Right cardiac atrium (tissue), 5 donors: ENCODE measurements around the gene MKI67. TPM values are rescaled to one million over a fixed set of nuclear protein-coding genes. Genes with fewer than 3 reads are reported as not detected.

Experiments
- ATAC-seq, 2 donors: fragments of 200-7000 bp; cut with Tn5 transposase; one replicate each; pipeline versions ENCODE4 v1.8.0 to v1.9.1; 2020; ENCODE audit warnings: moderate library complexity in 2 of 2, mild to moderate bottlenecking in 1 of 2
- DNase-seq, 3 donors: peaks; one replicate each; pipeline ENCODE4 v3.0.0-alpha.2; 2020
- H3K27ac ChIP-seq: one replicate; pipeline ENCODE4 v1.5.1; 2013; ENCODE audit warnings: mild to moderate bottlenecking, low read length, control low read depth, moderate library complexity
- H3K27me3 ChIP-seq: one replicate; pipeline ENCODE4 v1.6.1; 2013; ENCODE audit not compliant: control insufficient read depth, insufficient read depth
- H3K4me1 ChIP-seq: one replicate; pipeline ENCODE4 v1.6.1; 2013; ENCODE audit warnings: low read length; ENCODE audit not compliant: control insufficient read depth, insufficient read depth
- H3K4me3 ChIP-seq: one replicate; pipeline ENCODE4 v1.5.1; 2013; ENCODE audit warnings: low read length, control low read depth
- H3K9me3 ChIP-seq: one replicate; pipeline ENCODE4 v1.6.1; 2013; ENCODE audit warnings: low read length; ENCODE audit not compliant: control insufficient read depth
- WGBS: extraction: QIAGEN DNeasy Blood & Tissue Kit; methylation state at CpG from one replicate; pipeline ENCODE4 v1.1.7; 2013; 5-methylcytosine and 5-hydroxymethylcytosine counted together
- intact Hi-C, 4 donors: fragments of 100-400 bp; cut with DNase I; formaldehyde crosslinking; loops; one replicate each; pipeline versions ENCODE4 v1.11.0 to v1.14.0; 2022 to 2023
- polyA plus RNA-seq: library from polyadenylated mRNA; stranded (reverse); fragments of 200-250 nt; gene quantifications from one replicate; pipeline ENCODE4 v1.2.3, GENCODE V29; 2013
- total RNA-seq, 4 donors: library from RNA; stranded (reverse); fragmentation: NEBNext Ultra II Directional; extraction: Animal tissue kit (Norgen Biotek cat#: 25700); gene quantifications; one replicate each; pipeline ENCODE4 v1.2.1, GENCODE V29; 2021
- donor health status: healthy with polysubstance abuse.
- donor health status: DM: no; HTN: yes; CAD: no.
- donor health status: DM: no; HTN: no; CAD: no.
- donor health status: DM: no; HTN: yes; CAD: no; lungs with severe emphysema.
- donor health status: DM: yes; HTN: yes; CAD: no.

MKI67 gene
- total and polyA plus RNA-seq, 5 donors = 0.05 to 4.9 (median 0.45) TPM

DNA sequence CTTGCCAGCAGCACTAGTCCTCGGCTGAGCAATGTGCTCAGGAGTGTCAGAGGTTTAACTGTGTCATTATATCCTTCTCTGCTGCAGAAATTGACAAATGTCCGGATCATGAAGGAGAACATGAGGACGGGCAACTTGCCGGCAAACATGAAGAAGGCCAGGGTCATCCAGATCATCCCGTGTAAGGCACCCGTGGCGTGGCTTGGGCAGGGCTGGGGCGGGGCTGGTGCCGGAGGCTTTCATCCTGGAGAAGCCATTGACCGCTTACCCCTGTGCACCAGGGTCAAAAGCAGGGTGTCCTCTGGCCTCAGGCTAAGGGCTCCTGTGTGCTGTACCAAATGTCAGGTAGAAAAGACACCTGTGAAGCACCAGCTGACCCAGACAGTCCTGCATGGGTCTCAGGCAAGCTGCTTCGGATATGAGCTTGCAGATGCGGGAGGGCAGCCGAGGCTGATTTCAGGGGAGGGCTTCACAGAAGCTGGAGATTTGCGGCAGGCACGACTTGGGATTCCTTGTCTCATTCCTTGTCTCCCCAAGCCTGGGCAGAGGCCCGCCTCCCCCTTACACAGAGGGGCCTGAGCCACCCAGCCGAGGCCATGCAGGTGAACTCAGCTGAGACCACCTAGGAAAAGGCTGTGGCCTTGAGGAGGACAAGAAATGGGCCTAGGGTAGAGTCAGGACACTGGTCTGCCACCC is 55.4 kb downstream of the MKI67 start:
- Histone ChIP-seq H3K27me3 (no peaks in the 10 kb centered on the region), H3K27ac (no peak overlapping the region), H3K9me3 (no peaks in the 10 kb centered on the region), H3K4me3 (no peak overlapping the region), H3K4me1 (no peaks in the 10 kb centered on the region)
- DNase-seq = no peak
- WGBS = 88% methylated on average over 17 of the region's 17 CpGs
- intact Hi-C loops = loop anchor here in 1 of 4 donors (5.0 to 10.0 kb wide), 2 partner anchors 34 to 74 kb away; no protein-coding TSS in a partner anchor
- no peak for ATAC-seq

DNA sequence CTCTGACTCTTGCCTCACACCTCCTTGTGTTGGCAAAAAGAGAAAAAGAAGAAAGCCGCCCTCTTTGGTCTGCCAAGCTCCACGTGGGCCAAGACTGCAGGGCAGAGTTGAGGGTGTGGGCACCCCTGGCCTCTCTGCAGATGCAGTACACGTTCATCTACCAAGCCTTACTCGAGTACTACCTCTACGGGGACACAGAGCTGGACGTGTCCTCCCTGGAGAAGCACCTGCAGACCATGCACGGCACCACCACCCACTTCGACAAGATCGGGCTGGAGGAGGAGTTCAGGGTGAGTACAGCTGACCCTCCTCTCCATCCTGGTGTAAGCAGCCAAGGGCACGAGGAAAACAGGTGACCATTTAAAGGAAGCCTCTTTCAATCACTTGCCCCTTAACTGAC is 56.1 kb downstream of the MKI67 start:
- Histone ChIP-seq H3K9me3 (no peaks in the 10 kb centered on the region), H3K4me1 (no peaks in the 10 kb centered on the region), H3K27me3 (no peaks in the 10 kb centered on the region), H3K4me3 (no peak overlapping the region), H3K27ac (no peak overlapping the region)
- intact Hi-C loops = loop anchor here in 1 of 4 donors (5.0 to 10.0 kb wide), 2 partner anchors 33 to 75 kb away; no protein-coding TSS in a partner anchor
- ATAC-seq = no peak
- 90% methylated on average over 10 of the region's 10 CpGs for WGBS
- no peak for DNase-seq

DNA sequence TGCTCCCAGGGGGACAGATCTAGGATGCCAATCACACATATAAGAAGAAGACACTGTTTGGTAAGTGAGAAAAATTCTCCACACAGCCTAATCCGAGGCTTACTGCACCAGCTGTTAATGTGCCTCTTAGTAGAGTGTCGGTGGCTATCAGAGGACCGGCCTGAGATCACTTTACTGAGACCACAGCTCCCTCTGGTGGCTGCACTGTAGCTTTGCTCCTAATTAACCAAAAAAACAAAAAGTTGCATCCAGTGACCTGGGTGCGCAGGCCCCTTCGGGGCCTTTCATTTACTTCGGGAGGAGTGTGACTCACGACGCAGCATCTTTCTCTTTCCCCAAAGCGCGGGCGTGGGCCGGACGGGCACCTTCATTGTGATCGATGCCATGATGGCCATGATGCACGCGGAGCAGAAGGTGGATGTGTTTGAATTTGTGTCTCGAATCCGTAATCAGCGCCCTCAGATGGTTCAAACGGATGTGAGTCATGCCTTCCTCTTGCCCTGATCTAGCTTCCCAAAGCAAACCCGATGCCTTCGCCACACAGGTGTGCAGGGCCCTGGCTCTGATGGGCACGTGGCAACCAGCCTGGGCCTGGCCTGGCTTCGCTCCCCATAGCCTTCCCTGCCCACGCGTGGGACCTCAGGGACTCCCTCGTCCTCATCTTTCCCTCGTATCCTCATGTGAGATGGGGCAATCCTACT is 56.7 kb downstream of the MKI67 start:
- Histone ChIP-seq H3K4me3 (no peak overlapping the region), H3K9me3 (no peaks in the 10 kb centered on the region), H3K27ac (no peak overlapping the region), H3K27me3 (no peaks in the 10 kb centered on the region), H3K4me1 (no peaks in the 10 kb centered on the region)
- 37% methylated on average over 28 of the region's 28 CpGs for WGBS
- peak; percentile 70 to 76 for ATAC-seq
- intact Hi-C loops = loop anchor here (2.0 to 10.0 kb wide), 7 partner anchors 32 to 165 kb away; partner anchors contain the start of gene PTPRE (in 3 of the 4)
- DNase-seq = peak; percentile 69 to 88 (median 76)

DNA sequence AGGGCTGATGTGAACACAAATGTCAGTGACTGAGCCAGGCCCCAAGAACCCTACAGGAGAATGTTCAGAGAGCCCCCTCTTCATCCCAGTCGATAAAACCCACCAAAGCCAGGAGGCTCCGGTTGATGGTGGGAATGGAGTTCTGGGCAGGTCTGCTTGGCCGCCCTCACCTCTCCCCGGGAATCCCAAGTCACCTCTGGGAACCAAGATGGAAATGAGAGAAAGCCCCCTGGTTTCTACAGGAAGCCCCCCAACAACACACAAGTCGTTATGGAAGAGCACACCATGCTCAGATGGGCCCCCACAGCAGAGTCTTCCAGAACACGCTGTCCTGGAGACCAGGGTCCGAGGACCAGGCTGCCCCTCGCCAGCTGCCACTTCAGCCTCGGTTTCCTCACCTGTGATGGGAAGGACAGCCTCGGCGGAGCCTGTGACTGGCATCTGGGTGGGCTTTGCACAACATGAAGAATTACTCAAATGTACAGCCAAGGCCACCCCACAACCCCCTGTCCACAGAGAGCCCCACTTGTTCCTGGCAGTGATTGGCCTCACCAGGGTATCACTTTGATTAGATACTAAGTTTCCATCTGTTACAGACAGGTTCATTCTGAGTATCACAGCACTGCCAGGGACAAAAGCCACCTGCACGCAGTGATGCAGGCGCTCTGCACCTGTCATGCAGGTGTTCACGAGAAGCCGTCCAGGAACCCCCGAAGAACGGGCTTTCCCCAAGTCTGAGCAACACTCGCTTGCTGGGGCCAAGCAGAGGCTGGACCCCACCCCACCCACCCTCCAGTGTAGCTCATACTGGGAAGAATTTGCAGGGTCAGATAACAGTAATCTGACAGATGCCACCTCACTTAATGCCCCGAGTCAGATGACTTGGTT is 57.6 kb downstream of the MKI67 start:
- 88% methylated on average over 19 of the region's 19 CpGs for WGBS
- H3K27me3 ChIP-seq = no peaks in the 10 kb centered on the region
- no peaks in the 10 kb centered on the region for H3K9me3 ChIP-seq
- no peaks in the 10 kb centered on the region for H3K4me1 ChIP-seq
- DNase-seq = no peak
- intact Hi-C loops = loop anchor here in 3 of 4 donors (2.0 to 10.0 kb wide), 5 partner anchors 32 to 164 kb away; partner anchors contain the start of gene PTPRE (in 3 of the 3)
- ATAC-seq = no peak
- H3K4me3 ChIP-seq = no peak overlapping the region
- H3K27ac ChIP-seq = no peak overlapping the region

DNA sequence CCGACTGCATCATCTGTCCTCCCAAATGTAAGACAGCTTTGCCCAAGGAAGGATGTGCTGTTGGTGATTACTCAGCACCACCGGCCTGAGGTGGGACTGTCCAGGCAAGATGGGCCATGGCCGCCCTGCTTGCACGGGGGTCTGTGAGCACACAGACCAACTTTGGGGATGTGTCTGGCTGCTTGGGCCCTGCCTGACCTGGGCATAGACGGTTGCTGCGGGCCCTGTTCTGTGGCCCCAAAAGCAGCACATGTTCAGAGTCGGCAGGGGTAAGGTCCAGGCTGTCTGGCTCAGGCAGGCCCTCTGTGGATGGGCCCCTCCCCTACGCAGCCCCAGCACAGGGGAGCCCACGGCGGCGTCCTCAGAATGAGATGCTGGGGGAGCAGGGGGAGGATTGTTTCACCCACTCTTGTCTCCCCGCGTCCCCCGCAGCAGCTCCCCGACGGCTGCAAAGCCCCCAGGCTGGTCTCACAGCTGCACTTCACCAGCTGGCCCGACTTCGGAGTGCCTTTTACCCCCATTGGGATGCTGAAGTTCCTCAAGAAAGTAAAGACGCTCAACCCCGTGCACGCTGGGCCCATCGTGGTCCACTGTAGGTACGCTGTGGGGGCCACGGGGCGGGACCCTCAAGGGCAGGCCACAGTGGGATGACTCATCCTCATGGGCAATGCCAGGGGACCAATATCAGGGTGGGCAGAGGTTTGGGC is 58.4 kb downstream of the MKI67 start:
- H3K27me3 ChIP-seq = no peaks in the 10 kb centered on the region
- WGBS = 93% methylated on average over 25 of the region's 25 CpGs
- H3K27ac ChIP-seq = no peak overlapping the region
- H3K4me3 ChIP-seq = no peak overlapping the region
- no peak for DNase-seq
- H3K4me1 ChIP-seq = no peaks in the 10 kb centered on the region
- no peaks in the 10 kb centered on the region for H3K9me3 ChIP-seq
- intact Hi-C loops = loop anchor here in 3 of 4 donors (2.0 to 10.0 kb wide), 5 partner anchors 31 to 163 kb away; partner anchors contain the start of gene PTPRE (in 3 of the 3)
- no peak for ATAC-seq

DNA sequence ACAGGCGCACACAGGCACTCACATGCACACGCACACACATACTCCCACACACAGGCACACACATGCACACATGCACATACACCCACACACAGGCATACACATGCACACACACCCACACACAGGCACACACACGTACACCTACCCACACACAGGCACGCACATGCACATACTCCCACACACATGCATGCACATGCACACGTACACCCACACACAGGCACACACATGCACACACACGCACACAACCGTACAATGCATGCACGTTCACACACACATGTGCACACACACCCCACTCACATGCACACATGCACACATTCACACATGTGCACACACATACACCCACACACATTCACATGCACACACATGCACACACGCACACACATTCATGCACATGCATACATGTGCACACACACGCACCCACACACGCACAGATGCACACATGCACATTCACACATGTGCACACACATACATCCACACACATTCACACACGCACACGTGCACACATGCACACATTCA is 59.3 kb downstream of the MKI67 start:
- ATAC-seq = no peak
- Histone ChIP-seq H3K27me3 (no peaks in the 10 kb centered on the region), H3K4me3 (no peak overlapping the region), H3K27ac (no peak overlapping the region), H3K9me3 (no peaks in the 10 kb centered on the region), H3K4me1 (peaks cover 6% of the 10 kb centered on the region)
- WGBS = 94% methylated on average over 13 of the region's 13 CpGs
- intact Hi-C loops = loop anchor here in 3 of 4 donors (5.0 to 10.0 kb wide), 3 partner anchors 52 to 162 kb away; partner anchors contain the start of gene PTPRE (in 2 of the 3)
- DNase-seq = no peak

DNA sequence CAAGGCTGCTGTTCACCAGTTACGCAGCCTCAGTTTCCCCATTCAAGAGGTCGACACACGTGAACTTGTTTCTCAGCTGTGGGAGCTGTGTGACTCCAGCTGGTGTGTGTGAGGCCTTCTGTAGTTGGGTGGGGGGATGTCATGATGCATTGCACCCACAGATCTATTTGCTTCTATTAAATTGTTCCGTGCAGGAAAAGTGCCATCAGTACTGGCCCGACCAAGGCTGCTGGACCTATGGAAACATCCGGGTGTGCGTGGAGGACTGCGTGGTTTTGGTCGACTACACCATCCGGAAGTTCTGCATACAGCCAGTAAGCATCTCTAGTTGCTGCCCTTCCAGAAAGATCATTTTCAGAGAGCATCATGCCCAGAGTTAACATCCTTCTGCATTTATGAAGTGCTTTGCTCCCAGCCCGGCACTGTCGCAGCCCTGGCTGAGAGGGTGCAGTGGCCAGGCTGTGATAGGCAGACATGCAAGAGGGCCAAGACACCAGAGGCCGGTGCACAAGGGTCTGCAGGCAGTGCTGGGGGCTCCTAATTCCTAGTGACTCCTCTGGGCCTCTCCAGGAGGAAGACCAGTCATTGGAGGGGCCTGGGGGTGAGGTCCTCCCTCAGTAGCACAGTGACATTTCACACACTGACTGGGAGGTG is 60.2 kb downstream of the MKI67 start:
- H3K27ac ChIP-seq = no peak overlapping the region
- ATAC-seq = no peak
- H3K4me3 ChIP-seq = no peak overlapping the region
- H3K9me3 ChIP-seq = no peaks in the 10 kb centered on the region
- peaks cover 6% of the 10 kb centered on the region for H3K4me1 ChIP-seq
- intact Hi-C loops = loop anchor here in 3 of 4 donors (5.0 to 10.0 kb wide), 3 partner anchors 51 to 161 kb away; partner anchors contain the start of gene PTPRE (in 2 of the 3)
- 92% methylated on average over 13 of the region's 13 CpGs for WGBS
- H3K27me3 ChIP-seq = no peaks in the 10 kb centered on the region
- DNase-seq = no peak

DNA sequence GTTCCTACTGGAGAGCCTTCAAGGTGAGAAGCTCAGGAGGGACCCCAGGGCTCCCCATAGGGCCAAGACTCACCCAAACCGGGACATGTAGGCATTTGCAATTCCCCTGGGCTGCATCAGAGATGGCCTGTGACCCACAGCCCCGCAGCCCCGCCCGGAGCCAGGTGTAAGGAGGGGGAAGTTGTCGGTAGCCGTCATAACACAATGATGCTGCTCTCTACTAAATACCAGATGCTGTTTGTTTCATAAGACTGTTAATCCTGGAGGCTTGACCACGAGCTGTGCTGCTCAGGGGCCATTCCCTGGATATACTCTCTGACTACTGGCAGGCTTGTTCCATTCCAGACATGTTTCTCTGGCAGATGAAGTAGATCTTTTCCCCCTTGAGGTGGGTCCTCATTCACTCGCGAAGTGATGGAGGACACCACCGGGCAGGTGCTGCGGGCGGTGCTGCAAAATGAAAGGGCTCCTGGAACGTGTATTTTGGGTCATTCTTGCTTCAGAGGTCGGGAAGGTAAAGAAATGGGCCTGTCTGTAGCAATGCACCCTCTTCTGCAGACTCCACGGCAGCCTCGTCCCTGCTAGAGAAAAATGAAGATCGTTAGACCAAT is 61.1 kb downstream of the MKI67 start:
- DNase-seq (no peak), ATAC-seq (no peak)
- Histone ChIP-seq H3K27ac (no peak overlapping the region), H3K9me3 (no peaks in the 10 kb centered on the region), H3K4me3 (no peak overlapping the region), H3K27me3 (no peaks in the 10 kb centered on the region), H3K4me1 (peaks cover 6% of the 10 kb centered on the region)
- 81% methylated on average over 17 of the region's 17 CpGs for WGBS
- intact Hi-C loops = loop anchor here (5.0 to 10.0 kb wide), 3 partner anchors 50 to 160 kb away; partner anchors contain the start of gene PTPRE (in 3 of the 4)
